Smooth muscle cell (in vitro differentiated cells): ENCODE measurements around the gene C1orf210. TPM values are rescaled to one million over a fixed set of nuclear protein-coding genes. Genes with fewer than 3 reads are reported as not detected.

Source experiments
- DNase-seq: peaks from one replicate; lab custom pipeline; 2025; ENCODE audit not compliant: unreplicated experiment; lab: John Stamatoyannopoulos, UW
- H2AFZ ChIP-seq: fragments of 200-600 bp; sonication (generic); 2 replicates; pipeline ENCODE4 v1.6.0; 2016; ENCODE audit warnings: antibody characterized with exemption, low read depth, mild to moderate bottlenecking
- H3F3A ChIP-seq: fragments of 200-600 bp; sonication (generic); 2 replicates; pipeline ENCODE4 v1.6.0; 2017; ENCODE audit warnings: antibody characterized with exemption, low read depth
- H3K27ac ChIP-seq: fragments of 200-600 bp; sonication (generic); 2 replicates; pipeline ENCODE4 v1.5.1; 2016; ENCODE audit warnings: low read depth, mild to moderate bottlenecking
- H3K27me3 ChIP-seq: fragments of 200-600 bp; sonication (generic); 2 replicates; pipeline ENCODE4 v1.6.1; 2016; ENCODE audit warnings: low read depth, mild to moderate bottlenecking
- H3K36me3 ChIP-seq: fragments of 200-600 bp; sonication (generic); 2 replicates; pipeline ENCODE4 v1.5.1; 2016; ENCODE audit warnings: low read depth
- H3K4me1 ChIP-seq: fragments of 200-600 bp; sonication (generic); 2 replicates; pipeline ENCODE4 v1.5.1; 2016; ENCODE audit warnings: low read depth
- H3K4me2 ChIP-seq: fragments of 200-600 bp; sonication (generic); 2 replicates; pipeline ENCODE4 v1.6.0; 2016; ENCODE audit warnings: mild to moderate bottlenecking
- H3K4me3 ChIP-seq: fragments of 200-600 bp; sonication (generic); 2 replicates; pipeline ENCODE4 v1.5.1; 2016; ENCODE audit warnings: mild to moderate bottlenecking
- H3K79me2 ChIP-seq: fragments of 200-600 bp; sonication (generic); 2 replicates; pipeline ENCODE4 v1.6.0; 2016; ENCODE audit warnings: low read depth, mild to moderate bottlenecking
- H3K9ac ChIP-seq: fragments of 200-600 bp; sonication (generic); 2 replicates; pipeline ENCODE4 v1.6.0; 2016; ENCODE audit warnings: low read depth
- H3K9me3 ChIP-seq: fragments of 200-600 bp; sonication (generic); replicated peaks from 2 replicates; pipeline ENCODE4 v1.5.1; 2016; ENCODE audit warnings: low read depth
- H4K20me1 ChIP-seq: fragments of 200-600 bp; sonication (generic); 2 replicates; pipeline ENCODE4 v1.6.0; 2016; ENCODE audit warnings: low read depth
- WGBS: methylation state at CpG from one replicate; pipeline ENCODE4 v1.1.7; 2016; ENCODE audit warnings: low lambda C conversion rate; 5-methylcytosine and 5-hydroxymethylcytosine counted together
- polyA plus RNA-seq: library from polyadenylated mRNA; unstranded; fragments of >200 nt; fragmentation: Nextera tagmentation; extraction: Ambion mirVana; gene quantifications from 2 replicates; pipeline ENCODE4 v1.2.1, GENCODE V29; 2016
- total RNA-seq: library from RNA; depleted of rRNA; stranded (reverse); fragments of >200 nt; gene quantifications from 2 replicates; pipeline ENCODE4 v1.2.3, GENCODE V29; 2014
- TF ChIP-seq, protein P1 (sequence below): fragments of 200-600 bp; sonication (generic); IDR thresholded peaks from 2 replicates; pipeline ENCODE4 v1.5.1; 2017; ENCODE audit warnings: borderline replicate concordance, mild to moderate bottlenecking, antibody characterized with exemption; ENCODE audit not compliant: insufficient read depth, poor library complexity, severe bottlenecking

The C1orf210 gene
- total and polyA plus RNA-seq, 2 experiments from 2014 or later, result 0.72 to 1.2 TPM

- Histone ChIP-seq H3K27me3 (no peaks in the 10 kb centered on the region), H3K4me1 (no peaks in the 10 kb centered on the region), H3K9ac (no peak overlapping the region), H2AFZ (no peak overlapping the region), H3K9me3 (no peaks in the 10 kb centered on the region), H4K20me1 (no peaks in the 10 kb centered on the region), H3F3A (no peaks in the 10 kb centered on the region), H3K79me2 (no peaks in the 10 kb centered on the region), H3K36me3 (no peaks in the 10 kb centered on the region), H3K4me3 (no peak overlapping the region), H3K4me2 (no peak overlapping the region), H3K27ac (no peak overlapping the region)
- TF ChIP-seq, protein P1, sequence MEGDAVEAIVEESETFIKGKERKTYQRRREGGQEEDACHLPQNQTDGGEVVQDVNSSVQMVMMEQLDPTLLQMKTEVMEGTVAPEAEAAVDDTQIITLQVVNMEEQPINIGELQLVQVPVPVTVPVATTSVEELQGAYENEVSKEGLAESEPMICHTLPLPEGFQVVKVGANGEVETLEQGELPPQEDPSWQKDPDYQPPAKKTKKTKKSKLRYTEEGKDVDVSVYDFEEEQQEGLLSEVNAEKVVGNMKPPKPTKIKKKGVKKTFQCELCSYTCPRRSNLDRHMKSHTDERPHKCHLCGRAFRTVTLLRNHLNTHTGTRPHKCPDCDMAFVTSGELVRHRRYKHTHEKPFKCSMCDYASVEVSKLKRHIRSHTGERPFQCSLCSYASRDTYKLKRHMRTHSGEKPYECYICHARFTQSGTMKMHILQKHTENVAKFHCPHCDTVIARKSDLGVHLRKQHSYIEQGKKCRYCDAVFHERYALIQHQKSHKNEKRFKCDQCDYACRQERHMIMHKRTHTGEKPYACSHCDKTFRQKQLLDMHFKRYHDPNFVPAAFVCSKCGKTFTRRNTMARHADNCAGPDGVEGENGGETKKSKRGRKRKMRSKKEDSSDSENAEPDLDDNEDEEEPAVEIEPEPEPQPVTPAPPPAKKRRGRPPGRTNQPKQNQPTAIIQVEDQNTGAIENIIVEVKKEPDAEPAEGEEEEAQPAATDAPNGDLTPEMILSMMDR, result no peak
- DNase-seq, result no peak
- WGBS, result 90% methylated on average over 3 of the region's 3 CpGs
Observed at GRCh38 chr1:43305461-43305860, 20.1 kb upstream of the C1orf210 start.

- H3K4me1 ChIP-seq, result no peaks in the 10 kb centered on the region
- TF ChIP-seq, protein P1, result no peak
- 96% methylated on average over 22 of the region's 46 CpGs for WGBS
- no peak overlapping the region for H3K27ac ChIP-seq
- no peaks in the 10 kb centered on the region for H3K36me3 ChIP-seq
- H2AFZ ChIP-seq, result no peak overlapping the region
- H3K79me2 ChIP-seq, result no peaks in the 10 kb centered on the region
- H3K9me3 ChIP-seq, result no peaks in the 10 kb centered on the region
- H3K4me2 ChIP-seq, result no peak overlapping the region
- H3K9ac ChIP-seq, result no peak overlapping the region
- DNase-seq, result no peak
- no peaks in the 10 kb centered on the region for H3K27me3 ChIP-seq
- H4K20me1 ChIP-seq, result no peaks in the 10 kb centered on the region
- no peak overlapping the region for H3K4me3 ChIP-seq
- H3F3A ChIP-seq, result no peaks in the 10 kb centered on the region
Observed at GRCh38 chr1:43304771-43305300, 19.5 kb upstream of the C1orf210 start.

- H2AFZ ChIP-seq, result no peak overlapping the region
- no peaks in the 10 kb centered on the region for H3K79me2 ChIP-seq
- no peaks in the 10 kb centered on the region for H3K36me3 ChIP-seq
- no peaks in the 10 kb centered on the region for H3K27me3 ChIP-seq
- no peaks in the 10 kb centered on the region for H3F3A ChIP-seq
- no peaks in the 10 kb centered on the region for H3K4me1 ChIP-seq
- no peak overlapping the region for H3K9ac ChIP-seq
- no peak overlapping the region for H3K4me3 ChIP-seq
- H3K27ac ChIP-seq, result no peak overlapping the region
- H4K20me1 ChIP-seq, result no peaks in the 10 kb centered on the region
- H3K4me2 ChIP-seq, result no peak overlapping the region
- H3K9me3 ChIP-seq, result no peaks in the 10 kb centered on the region
- WGBS, result 44% methylated on average over 8 of the region's 8 CpGs
- TF ChIP-seq, protein P1, result no peak
- no peak for DNase-seq
Observed at GRCh38 chr1:43304314-43304681, 18.9 kb upstream of the C1orf210 start.
